Choroid plexus epithelial cell (primary cell): ENCODE measurements around the gene MUC20.
"Not testable (repeated sequence)": the region's sequence is repeated elsewhere in the genome, so short reads cannot be mapped to it uniquely, and the experiment has no call there.

Experiments
- DNase-seq: peaks from one replicate; pipeline ENCODE4 v3.0.0-alpha.2; 2010; ENCODE audit warnings: low read depth
- H3K4me3 ChIP-seq: 2 replicates; pipeline ENCODE4 v1.5.1; 2011; ENCODE audit warnings: low read depth, mild to moderate bottlenecking, control low read depth, low read length, moderate library complexity
- TF ChIP-seq, protein P1 (sequence below): conservative IDR thresholded peaks from 2 replicates; pipeline ENCODE4 v1.5.1; 2011; ENCODE audit warnings: low read depth, mild to moderate bottlenecking, control low read depth, inconsistent platforms, low read length, moderate library complexity

Gene MUC20

DNA sequence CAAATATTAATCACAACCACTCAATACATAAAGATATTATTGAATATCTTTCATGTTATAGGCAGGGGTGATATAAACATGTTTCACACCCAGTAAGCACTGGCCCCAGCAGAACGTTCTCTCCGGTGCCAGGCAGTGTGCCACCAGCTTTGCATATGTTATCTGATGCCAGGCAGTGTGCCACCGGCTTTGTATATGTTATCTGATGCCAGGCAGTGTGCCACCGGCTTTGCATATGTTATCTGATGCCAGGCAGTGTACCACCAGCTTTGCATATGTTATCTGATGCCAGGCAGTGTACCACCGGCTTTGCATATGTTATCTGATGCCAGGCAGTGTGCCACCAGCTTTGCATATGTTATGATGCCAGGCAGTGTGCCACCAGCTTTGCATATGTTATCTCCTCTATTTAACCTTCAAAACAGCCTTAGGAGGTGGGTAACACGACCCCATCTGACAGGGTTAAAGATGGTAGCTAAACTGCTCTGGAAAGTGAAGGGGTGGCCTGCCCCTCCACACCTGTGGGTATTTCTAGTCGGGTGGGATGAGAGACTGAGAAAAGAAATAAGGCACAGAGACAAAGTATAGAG lies 6.9 kb downstream of the MUC20 start:
- TF ChIP-seq, protein P1, sequence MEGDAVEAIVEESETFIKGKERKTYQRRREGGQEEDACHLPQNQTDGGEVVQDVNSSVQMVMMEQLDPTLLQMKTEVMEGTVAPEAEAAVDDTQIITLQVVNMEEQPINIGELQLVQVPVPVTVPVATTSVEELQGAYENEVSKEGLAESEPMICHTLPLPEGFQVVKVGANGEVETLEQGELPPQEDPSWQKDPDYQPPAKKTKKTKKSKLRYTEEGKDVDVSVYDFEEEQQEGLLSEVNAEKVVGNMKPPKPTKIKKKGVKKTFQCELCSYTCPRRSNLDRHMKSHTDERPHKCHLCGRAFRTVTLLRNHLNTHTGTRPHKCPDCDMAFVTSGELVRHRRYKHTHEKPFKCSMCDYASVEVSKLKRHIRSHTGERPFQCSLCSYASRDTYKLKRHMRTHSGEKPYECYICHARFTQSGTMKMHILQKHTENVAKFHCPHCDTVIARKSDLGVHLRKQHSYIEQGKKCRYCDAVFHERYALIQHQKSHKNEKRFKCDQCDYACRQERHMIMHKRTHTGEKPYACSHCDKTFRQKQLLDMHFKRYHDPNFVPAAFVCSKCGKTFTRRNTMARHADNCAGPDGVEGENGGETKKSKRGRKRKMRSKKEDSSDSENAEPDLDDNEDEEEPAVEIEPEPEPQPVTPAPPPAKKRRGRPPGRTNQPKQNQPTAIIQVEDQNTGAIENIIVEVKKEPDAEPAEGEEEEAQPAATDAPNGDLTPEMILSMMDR, result no peak
- DNase-seq, result no peak

DNA sequence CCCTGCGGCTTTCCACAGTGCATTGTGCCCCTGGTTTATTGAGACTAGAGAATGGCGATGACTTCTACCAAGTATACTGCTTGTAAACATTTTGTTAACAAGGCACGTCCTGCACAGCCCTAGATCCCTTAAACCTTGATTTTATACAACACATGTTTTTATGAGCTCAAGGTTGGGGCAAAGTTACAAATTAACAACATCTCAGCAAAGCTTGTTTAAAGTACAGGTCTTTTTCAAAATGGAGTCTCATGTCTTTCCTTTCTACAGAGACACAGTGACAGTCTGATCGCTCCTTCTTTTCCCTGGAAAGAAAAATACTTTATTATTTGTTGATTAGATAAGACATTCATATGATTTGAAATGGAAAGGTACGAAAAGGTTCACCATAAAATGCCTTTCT lies 8.0 kb downstream of the MUC20 start:
- DNase-seq, H3K4me3 ChIP-seq: not testable (repeated sequence)

More for the DNA sequence above, 6.9 kb downstream of the MUC20 start:
- H3K4me3 ChIP-seq, result no peak overlapping the region

DNA sequence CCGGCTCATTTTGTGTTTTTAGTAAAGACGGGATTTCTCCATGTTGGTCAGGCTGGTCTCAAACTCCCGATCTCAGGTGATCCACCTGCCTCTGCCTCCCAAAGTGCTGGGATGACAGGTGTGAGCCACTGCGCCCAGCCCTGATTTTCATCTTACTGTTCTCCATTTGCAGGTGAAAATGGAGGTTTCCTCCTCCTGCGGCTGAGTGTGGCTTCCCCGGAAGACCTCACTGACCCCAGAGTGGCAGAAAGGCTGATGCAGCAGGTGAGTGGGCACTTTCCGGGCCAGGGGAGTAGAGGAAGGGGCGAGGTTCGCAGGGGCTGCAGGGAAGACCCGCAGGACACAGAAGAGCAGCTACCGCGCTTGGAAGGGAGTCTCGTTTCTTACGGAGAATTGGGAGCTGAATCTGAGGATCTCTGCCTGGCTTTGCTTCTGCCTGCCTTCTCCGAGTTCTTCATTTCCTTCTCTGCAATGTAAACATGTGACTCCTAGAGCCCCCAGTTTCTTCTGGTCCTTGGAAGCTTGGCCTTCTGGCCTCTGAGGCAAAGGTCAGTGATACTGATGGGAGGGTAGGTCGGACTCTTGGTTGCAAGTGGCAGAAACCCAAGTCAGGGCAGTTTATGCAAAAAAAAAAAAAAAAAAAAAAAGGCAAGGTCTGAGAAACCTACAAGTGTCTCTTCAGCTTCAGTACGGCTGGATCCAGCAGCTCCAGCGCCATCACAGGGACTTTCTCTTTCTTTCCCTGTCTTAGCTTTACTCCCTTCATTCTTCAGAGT lies 8.9 kb downstream of the MUC20 start:
- no peak overlapping the region for H3K4me3 ChIP-seq
- TF ChIP-seq, protein P1, result no peak
- no peak for DNase-seq

DNA sequence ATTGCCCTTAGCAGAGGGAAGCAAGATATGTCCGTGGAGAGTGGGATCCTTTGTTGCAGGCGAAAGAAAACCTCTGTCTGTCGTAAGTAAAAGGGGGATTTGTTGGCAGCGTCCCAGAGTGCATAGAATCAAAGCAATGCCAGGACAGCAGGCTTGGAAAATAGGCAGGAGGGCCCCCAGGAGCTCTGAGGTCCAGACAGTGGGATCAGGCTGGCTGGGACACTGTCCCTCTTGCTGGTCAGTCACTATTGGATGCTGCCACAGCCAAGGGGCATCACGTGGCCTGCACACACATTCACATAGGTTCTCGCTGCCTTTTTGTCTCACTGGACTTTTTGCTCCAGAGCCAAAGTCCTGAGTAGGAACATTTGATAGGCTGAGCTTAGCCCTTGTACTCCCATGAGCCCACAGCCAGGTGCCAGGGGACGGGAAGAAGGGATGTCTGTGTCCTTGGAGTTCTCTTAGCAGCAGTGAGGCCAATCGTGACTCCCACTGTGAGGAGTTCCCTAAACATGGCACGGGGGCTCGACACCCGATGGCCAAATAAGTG lies 10.7 kb downstream of the MUC20 start:
- no peak overlapping the region for H3K4me3 ChIP-seq
- DNase-seq, result no peak
- TF ChIP-seq, protein P1, result no peak

DNA sequence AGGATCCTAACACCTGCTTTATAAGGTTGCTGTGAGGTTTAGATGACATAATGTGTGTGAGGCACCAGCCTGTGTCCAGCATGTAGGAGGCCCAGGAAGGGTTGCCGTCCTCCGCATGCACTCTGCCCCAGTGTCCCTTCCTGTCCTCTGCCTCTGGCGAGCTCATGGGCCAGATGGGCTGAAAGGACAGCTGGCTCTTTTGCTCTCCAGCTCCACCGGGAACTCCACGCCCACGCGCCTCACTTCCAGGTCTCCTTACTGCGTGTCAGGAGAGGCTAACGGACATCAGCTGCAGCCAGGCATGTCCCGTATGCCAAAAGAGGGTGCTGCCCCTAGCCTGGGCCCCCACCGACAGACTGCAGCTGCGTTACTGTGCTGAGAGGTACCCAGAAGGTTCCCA lies 12.2 kb downstream of the MUC20 start:
- TF ChIP-seq, protein P1, result no peak
- DNase-seq, result no peak
- no peak overlapping the region for H3K4me3 ChIP-seq

DNA sequence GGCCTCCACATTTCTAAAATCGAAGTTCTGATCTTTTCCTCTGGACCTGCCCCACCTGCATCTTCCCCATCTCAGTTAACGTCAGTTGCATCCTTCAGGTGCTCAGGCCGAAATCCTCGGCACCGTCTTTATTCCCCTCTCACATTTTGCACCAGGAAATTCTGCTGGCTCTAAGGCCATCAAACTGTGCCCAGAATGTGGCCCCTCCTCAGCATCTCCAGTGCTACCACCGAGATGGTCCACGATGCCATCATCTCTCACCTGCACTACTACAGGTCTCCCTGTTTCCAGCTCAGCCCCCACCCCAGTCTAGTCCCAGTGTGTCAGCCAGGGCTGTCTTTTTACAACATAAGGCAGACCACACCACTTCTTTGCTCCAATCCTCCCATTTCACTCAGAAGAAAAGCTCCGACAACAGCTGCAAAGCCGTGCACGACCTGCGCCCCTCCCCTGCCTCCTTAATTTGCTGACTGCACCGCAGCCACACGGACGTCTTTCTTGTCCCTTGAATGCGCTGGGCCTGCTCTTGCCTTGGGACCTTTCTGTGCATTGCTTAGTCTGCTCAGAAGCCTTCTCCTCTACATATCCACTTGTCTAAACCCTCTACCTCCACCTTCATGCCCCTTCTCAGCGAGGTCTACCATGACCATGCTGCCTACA lies 14.4 kb downstream of the MUC20 start:
- no peak for DNase-seq
- TF ChIP-seq, protein P1, result no peak
- no peak overlapping the region for H3K4me3 ChIP-seq

DNA sequence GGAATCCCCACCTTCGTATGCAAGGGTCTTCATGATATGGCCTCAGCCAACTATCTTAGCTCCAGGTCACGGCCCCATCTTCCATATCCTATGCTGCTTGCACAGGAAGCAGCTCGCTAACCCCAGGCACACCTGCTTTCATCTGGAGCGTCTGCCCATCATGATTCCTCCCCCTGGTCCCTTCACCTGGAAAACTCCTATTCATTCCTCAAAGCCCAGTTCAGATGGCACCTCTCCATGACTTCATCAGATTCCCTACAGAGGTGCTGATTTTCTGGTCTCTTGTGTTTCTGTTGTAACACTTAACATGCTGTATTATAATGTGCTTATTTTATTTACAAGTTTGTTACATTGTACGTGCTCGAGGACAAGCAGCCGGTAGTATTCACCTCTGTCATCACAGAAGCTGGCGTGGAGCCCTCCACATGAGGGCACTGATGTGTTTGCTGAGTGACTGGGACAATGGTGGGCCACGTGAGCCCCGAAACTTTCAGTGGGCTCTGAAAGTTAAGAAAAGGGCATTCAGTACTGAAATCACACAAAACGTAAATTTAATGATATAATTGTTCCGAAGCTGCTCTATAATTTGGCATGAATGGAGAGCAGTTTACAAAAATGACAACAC lies 16.2 kb downstream of the MUC20 start:
- TF ChIP-seq, protein P1, result no peak
- H3K4me3 ChIP-seq, result no peak overlapping the region
- DNase-seq, result no peak

DNA sequence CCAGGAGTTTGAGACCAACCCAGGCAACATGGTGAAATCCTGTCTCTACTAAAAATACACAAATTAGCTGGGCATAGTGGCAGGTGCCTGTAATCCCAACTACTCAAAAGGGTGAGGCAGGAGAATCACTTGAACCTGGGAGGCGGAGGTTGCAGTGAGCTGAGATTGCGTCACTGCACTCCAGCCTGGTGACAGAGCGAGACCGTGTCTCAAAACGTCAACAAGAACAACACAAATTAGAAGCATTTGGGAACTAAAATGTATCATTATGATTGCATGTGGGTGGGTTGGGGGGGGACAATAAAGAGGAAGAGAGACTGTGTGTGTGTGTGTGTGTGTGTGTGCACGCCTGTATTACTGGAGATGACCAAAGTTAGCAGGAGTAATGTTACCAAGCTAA lies 17.0 kb downstream of the MUC20 start:
- not testable (repeated sequence) for H3K4me3 ChIP-seq

More for the DNA sequence above, 17.0 kb downstream of the MUC20 start:
- not testable (repeated sequence) for DNase-seq
